Measurements from ENCODE around the gene SLC16A5. TPM values are rescaled to one million over a fixed set of nuclear protein-coding genes. Genes with fewer than 3 reads are reported as not detected.

SLC16A5 gene
- total and polyA plus RNA-seq, 2 donors (not counting 1 experiment from before 2014, with no cell fraction given) = 9.3 to 14.5 TPM

GRCh38 chr17:75155191-75155601 is 67.4 kb downstream of the SLC16A5 start:
- Histone ChIP-seq H2AFZ (ENCODE audit: insufficient read depth, low read depth, low read length, poor library complexity, severe bottlenecking) (peak overlapping the region; percentile 40), H4K20me1 (ENCODE audit: control insufficient read depth, insufficient read depth, low read length, poor library complexity, severe bottlenecking) (peaks cover 8% of the 10 kb centered on the region), H3K9ac (ENCODE audit: low read length) (no peak overlapping the region), H3K27me3 (replicated peaks in 1 of 4; ENCODE audit: control extremely low read depth in 1 of 4, control insufficient read depth in 3 of 4, insufficient read depth in 4 of 4, low read length in 3 of 4) (no peaks in the 10 kb centered on the region), H3K4me3 (ENCODE audit: control extremely low read depth in 1 of 5, extremely low read depth in 1 of 5, insufficient read depth in 1 of 5, low read depth in 2 of 5, low read length in 4 of 5) (peak overlapping the region in 2 of 5 experiments; percentile 46 to 79), H3K79me2 (ENCODE audit: control insufficient read depth, insufficient read depth, low read length) (peaks cover 35% of the 10 kb centered on the region), H3K27ac (ENCODE audit: low read length in 2 of 2) (no peak overlapping the region), H3K9me3 (ENCODE audit: control extremely low read depth in 1 of 3, control insufficient read depth in 2 of 3, insufficient read depth in 1 of 3, low read length in 2 of 3) (no peaks in the 10 kb centered on the region), H3K4me2 (replicated peaks; ENCODE audit: low read depth, low read length, poor library complexity, severe bottlenecking) (peak overlapping the region; percentile 99), H3K4me1 (ENCODE audit: control insufficient read depth in 2 of 2, insufficient read depth in 2 of 2, low read length in 2 of 2) (peaks cover 15 to 27% of the 10 kb centered on the region in 2 donors), H3K36me3 (replicated peaks in 1 of 2; ENCODE audit: control extremely low read depth in 1 of 2, control insufficient read depth in 1 of 2, extremely low read depth in 1 of 2, insufficient read depth in 2 of 2, low read length in 1 of 2) (no peaks in the 10 kb centered on the region)
- intact Hi-C loops (cut with micrococcal nuclease) = loop anchor here (2.0 kb wide), 2 partner anchors 46 to 108 kb away; partner anchors contain the start of genes ARMC7, ATP5PD and KCTD2
- Mint-ChIP-seq H3K4me1 (peaks cover 26% of the 10 kb centered on the region), H3K9me3 (ENCODE audit: insufficient read depth) (no peaks in the 10 kb centered on the region), H3K27me3 (no peaks in the 10 kb centered on the region), H3K27ac (peak overlapping the region; percentile 41), H3K4me3 (no peak overlapping the region)
- ChIA-PET POLR2A (interaction anchor here (1.5 kb wide), 1 partner anchor 41 kb away, joined by 3 read pairs; no protein-coding TSS in a partner anchor), CTCF (interaction anchor here (1.0 to 1.5 kb wide), 3 partner anchors 24 to 41 kb away, joined by 3 to 14 read pairs (median 5); partner anchors contain the start of gene NT5C)
- no peak for TF ChIP-seq CTCF (IDR thresholded peaks at IDR 0.05)
- no peak for TF ChIP-seq EZH2 (IDR thresholded peaks at IDR 0.05; ENCODE audit: borderline replicate concordance, insufficient read depth, low read depth, low read length, poor library complexity, severe bottlenecking)
- DNase-seq (no peak), ATAC-seq (ENCODE audit: low read depth) (no peak)
- WGBS (ENCODE audit: insufficient coverage) = no CpG with 5 or more reads among the region's 3 CpGs

Small RNAs within 50 kb of the gene (small RNA-seq; reads per million reads assigned to genes)
- gene AC111186.1 (ENCODE audit: insufficient read length, low read depth, low replicate concordance) (not detected), gene RF00019 (ENCODE audit: insufficient read length, low read depth, low replicate concordance) (not detected), gene RN7SL573P (ENCODE audit: insufficient read length, low read depth, low replicate concordance) (not detected)

Other genes with a start within 250 kb of the SLC16A5 start
- not detected in 2 replicates for gene GRIN2C, start 228.1 kb upstream of the SLC16A5 start, total RNA-seq
- gene GRIN2C, start 228.1 kb upstream of the SLC16A5 start, polyA plus RNA-seq = 0.03 TPM in 1 of 2 replicates, not detected in the other
- 6.7 and 7.0 TPM in 2 replicates for gene FDXR, start 215.0 kb upstream of the SLC16A5 start, total RNA-seq
- gene FDXR, start 215.0 kb upstream of the SLC16A5 start, polyA plus RNA-seq = 4.6 TPM in 2 replicates
- not detected in 2 replicates for gene FADS6, start 194.3 kb upstream of the SLC16A5 start, total RNA-seq
- not detected in 2 replicates for gene FADS6, start 194.3 kb upstream of the SLC16A5 start, polyA plus RNA-seq
- not detected in 2 replicates for gene USH1G, start 164.7 kb upstream of the SLC16A5 start, total RNA-seq
- not detected in 2 replicates for gene USH1G, start 164.7 kb upstream of the SLC16A5 start, polyA plus RNA-seq
- not detected in 2 replicates for gene OTOP2, start 163.7 kb upstream of the SLC16A5 start, total RNA-seq
- not detected in 2 replicates for gene OTOP2, start 163.7 kb upstream of the SLC16A5 start, polyA plus RNA-seq
- gene OTOP3, start 152.1 kb upstream of the SLC16A5 start, total RNA-seq = not detected in 2 replicates
- gene OTOP3, start 152.1 kb upstream of the SLC16A5 start, polyA plus RNA-seq = not detected in 2 replicates
- 1.7 and 3.9 TPM in 2 replicates for gene HID1, start 115.2 kb upstream of the SLC16A5 start, total RNA-seq
- gene HID1, start 115.2 kb upstream of the SLC16A5 start, polyA plus RNA-seq = 4.0 and 6.3 TPM in 2 replicates
- gene CDR2L, start 100.3 kb upstream of the SLC16A5 start, total RNA-seq = not detected in 2 replicates
- gene CDR2L, start 100.3 kb upstream of the SLC16A5 start, polyA plus RNA-seq = 0.03 and 0.07 TPM in 2 replicates
- gene MRPL58, start 75.3 kb upstream of the SLC16A5 start, total RNA-seq = 20.8 and 23.3 TPM in 2 replicates
- 20.4 and 21.6 TPM in 2 replicates for gene MRPL58, start 75.3 kb upstream of the SLC16A5 start, polyA plus RNA-seq
- 98.8 and 101 TPM in 2 replicates for gene ATP5PD, start 41.0 kb upstream of the SLC16A5 start, total RNA-seq
- 70.8 and 92.1 TPM in 2 replicates for gene ATP5PD, start 41.0 kb upstream of the SLC16A5 start, polyA plus RNA-seq
- gene KCTD2, start 40.7 kb upstream of the SLC16A5 start, total RNA-seq = 23.2 and 24.6 TPM in 2 replicates
- gene KCTD2, start 40.7 kb upstream of the SLC16A5 start, polyA plus RNA-seq = 15.1 and 15.7 TPM in 2 replicates
- 15.7 and 15.9 TPM in 2 replicates for gene ARMC7, start 22.0 kb downstream of the SLC16A5 start, total RNA-seq
- gene ARMC7, start 22.0 kb downstream of the SLC16A5 start, polyA plus RNA-seq = 9.2 and 10.4 TPM in 2 replicates
- 98.9 and 103 TPM in 2 replicates for gene NT5C, start 43.8 kb downstream of the SLC16A5 start, total RNA-seq
- gene NT5C, start 43.8 kb downstream of the SLC16A5 start, polyA plus RNA-seq = 133 and 184 TPM in 2 replicates
- gene JPT1, start 66.6 kb downstream of the SLC16A5 start, total RNA-seq = 37.6 and 37.8 TPM in 2 replicates
- 34.8 and 39.7 TPM in 2 replicates for gene JPT1, start 66.6 kb downstream of the SLC16A5 start, polyA plus RNA-seq
- 229 and 234 TPM in 2 replicates for gene SUMO2, start 95.0 kb downstream of the SLC16A5 start, total RNA-seq
- 35.1 and 54.7 TPM in 2 replicates for gene SUMO2, start 95.0 kb downstream of the SLC16A5 start, polyA plus RNA-seq
- gene NUP85, start 117.7 kb downstream of the SLC16A5 start, total RNA-seq = 128 and 142 TPM in 2 replicates
- gene NUP85, start 117.7 kb downstream of the SLC16A5 start, polyA plus RNA-seq = 97.5 and 170 TPM in 2 replicates
- 134 and 135 TPM in 2 replicates for gene GGA3, start 173.7 kb downstream of the SLC16A5 start, total RNA-seq
- 109 and 116 TPM in 2 replicates for gene GGA3, start 173.7 kb downstream of the SLC16A5 start, polyA plus RNA-seq
- 37.2 and 42.6 TPM in 2 replicates for gene MRPS7, start 173.9 kb downstream of the SLC16A5 start, total RNA-seq
- 24.5 and 25.1 TPM in 2 replicates for gene MRPS7, start 173.9 kb downstream of the SLC16A5 start, polyA plus RNA-seq
- 40.0 and 41.5 TPM in 2 replicates for gene MIF4GD, start 183.3 kb downstream of the SLC16A5 start, total RNA-seq
- gene MIF4GD, start 183.3 kb downstream of the SLC16A5 start, polyA plus RNA-seq = 60.2 and 87.4 TPM in 2 replicates
- gene SLC25A19, start 201.5 kb downstream of the SLC16A5 start, total RNA-seq = 46.4 and 52.3 TPM in 2 replicates
- gene SLC25A19, start 201.5 kb downstream of the SLC16A5 start, polyA plus RNA-seq = 34.5 and 36.8 TPM in 2 replicates